Measurements from ENCODE around the gene HCN4.

The HCN4 gene

DNA sequence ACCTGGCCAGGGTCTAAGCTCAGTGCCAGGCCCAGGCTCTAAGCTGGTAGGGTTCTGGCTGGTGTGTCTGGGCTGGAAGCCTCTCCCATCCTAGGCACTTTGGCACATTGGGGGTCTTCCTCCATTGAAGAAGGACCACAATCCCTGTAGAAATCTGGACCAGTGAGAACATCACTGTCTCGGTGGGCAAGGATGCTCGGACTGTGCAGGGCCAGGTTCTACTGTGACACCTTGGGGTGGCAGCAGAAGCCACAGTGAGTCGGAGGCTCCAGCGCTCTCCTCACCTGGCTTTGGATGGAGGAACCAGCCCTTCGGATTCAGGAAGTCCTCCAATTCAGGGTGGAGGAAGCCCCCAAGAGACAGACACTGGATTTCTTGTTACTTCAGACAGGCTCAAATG, 17.5 kb upstream of the HCN4 start:
- peaks cover 0 to 25% of the 10 kb centered on the region in 2 donors for H3K27me3 ChIP-seq
- peak in 1 of 2 donors; percentile 32 for DNase-seq

DNA sequence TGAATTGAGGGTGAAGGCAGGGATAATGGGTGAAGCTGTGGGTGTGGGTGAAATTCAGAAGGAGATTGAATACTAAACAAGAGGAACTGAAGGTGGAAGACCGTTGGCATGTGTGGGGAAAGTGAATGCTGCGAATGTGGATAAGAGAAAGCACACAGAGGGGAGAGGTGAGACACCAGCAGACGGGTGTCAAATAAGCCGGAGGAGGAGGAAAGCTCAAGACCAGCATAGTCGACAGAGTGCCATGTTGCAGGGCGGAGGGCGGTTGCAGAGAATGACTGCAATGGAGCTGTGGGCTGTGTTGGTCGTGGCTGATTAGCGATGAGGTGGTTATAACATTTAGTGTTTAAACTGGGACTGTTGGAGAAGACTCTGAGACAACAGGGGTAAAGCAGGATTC, 16.4 kb upstream of the HCN4 start:
- Histone ChIP-seq H3K27me3 (peaks cover 0 to 29% of the 10 kb centered on the region in 2 donors), H3K36me3 (no peaks in the 10 kb centered on the region), H3K27ac (no peak overlapping the region), H3K4me1 (peaks cover 0 to 5% (median 0%) of the 10 kb centered on the region in 4 donors), H3K9me3 (peaks cover 0 to 11% (median 7%) of the 10 kb centered on the region in 3 donors), H3K4me3 (no peak overlapping the region)
- intact Hi-C loops (cut with DNase I; ENCODE audit: low total_unique reads), result no loop called here
- DNase-seq, result no peak
- TF ChIP-seq, protein P1, sequence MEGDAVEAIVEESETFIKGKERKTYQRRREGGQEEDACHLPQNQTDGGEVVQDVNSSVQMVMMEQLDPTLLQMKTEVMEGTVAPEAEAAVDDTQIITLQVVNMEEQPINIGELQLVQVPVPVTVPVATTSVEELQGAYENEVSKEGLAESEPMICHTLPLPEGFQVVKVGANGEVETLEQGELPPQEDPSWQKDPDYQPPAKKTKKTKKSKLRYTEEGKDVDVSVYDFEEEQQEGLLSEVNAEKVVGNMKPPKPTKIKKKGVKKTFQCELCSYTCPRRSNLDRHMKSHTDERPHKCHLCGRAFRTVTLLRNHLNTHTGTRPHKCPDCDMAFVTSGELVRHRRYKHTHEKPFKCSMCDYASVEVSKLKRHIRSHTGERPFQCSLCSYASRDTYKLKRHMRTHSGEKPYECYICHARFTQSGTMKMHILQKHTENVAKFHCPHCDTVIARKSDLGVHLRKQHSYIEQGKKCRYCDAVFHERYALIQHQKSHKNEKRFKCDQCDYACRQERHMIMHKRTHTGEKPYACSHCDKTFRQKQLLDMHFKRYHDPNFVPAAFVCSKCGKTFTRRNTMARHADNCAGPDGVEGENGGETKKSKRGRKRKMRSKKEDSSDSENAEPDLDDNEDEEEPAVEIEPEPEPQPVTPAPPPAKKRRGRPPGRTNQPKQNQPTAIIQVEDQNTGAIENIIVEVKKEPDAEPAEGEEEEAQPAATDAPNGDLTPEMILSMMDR (IDR thresholded peaks at IDR 0.05), result no peak

More for the DNA sequence above, 17.5 kb upstream of the HCN4 start:
- peaks cover 0 to 5% (median 0%) of the 10 kb centered on the region in 4 donors for H3K4me1 ChIP-seq
- TF ChIP-seq, protein P1 (IDR thresholded peaks at IDR 0.05), result no peak
- H3K4me3 ChIP-seq, result no peak overlapping the region
- H3K36me3 ChIP-seq, result no peaks in the 10 kb centered on the region
- no peak overlapping the region for H3K27ac ChIP-seq
- intact Hi-C loops (cut with DNase I; ENCODE audit: low total_unique reads), result no loop called here
- H3K9me3 ChIP-seq, result peaks cover 0 to 7% (median 1%) of the 10 kb centered on the region in 3 donors

DNA sequence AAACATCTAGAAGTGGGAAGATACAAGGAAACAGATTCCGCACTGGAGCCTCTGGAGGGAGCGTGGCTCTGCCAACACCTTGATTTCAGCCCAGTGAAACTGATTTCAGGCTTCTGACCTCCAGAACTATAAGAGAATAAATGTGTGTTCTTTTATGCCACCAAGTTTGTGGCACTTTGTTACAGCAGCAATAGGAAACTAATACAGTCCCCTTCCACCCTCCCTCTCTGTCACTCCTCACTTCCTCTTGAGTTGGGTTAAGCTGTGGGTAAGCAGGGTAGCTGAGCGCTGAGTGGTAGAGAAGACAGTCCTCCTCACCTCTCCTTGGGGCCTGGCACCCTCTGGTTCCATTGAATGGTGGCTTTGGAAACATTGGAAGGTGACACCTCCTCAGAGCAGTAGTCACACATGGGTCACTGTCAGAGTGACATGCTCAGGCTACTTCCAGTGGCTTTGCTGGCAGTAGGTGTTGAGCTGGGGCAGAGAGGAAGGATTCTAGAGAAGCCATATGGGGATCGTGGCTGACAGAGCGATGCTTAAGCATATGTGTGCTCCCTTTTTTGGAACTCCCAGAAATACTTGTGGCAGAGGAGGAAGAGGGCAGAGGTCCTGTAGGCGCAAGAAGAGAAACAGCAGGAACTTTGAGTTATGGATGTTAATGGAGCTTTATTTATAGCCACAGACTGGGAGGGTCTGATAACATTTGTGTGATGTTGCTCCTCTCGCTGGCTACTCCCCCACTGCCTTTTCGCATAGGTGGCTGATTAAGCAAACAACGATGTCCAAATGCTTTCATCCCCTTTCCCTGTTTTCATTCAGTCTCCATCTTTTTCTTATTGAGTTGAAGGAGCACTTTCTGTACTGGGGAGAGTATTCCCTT, 14.8 kb upstream of the HCN4 start:
- peaks cover 0 to 3% (median 0%) of the 10 kb centered on the region in 4 donors for H3K4me1 ChIP-seq
- H3K27me3 ChIP-seq, result peaks cover 0 to 38% of the 10 kb centered on the region in 2 donors
- intact Hi-C loops (cut with DNase I; ENCODE audit: low total_unique reads), result no loop called here
- no peak overlapping the region for H3K27ac ChIP-seq
- peaks cover 0 to 11% (median 7%) of the 10 kb centered on the region in 3 donors for H3K9me3 ChIP-seq
- no peak overlapping the region for H3K4me3 ChIP-seq
- no peak for DNase-seq
- no peaks in the 10 kb centered on the region for H3K36me3 ChIP-seq
- TF ChIP-seq, protein P1 (IDR thresholded peaks at IDR 0.05), result no peak

DNA sequence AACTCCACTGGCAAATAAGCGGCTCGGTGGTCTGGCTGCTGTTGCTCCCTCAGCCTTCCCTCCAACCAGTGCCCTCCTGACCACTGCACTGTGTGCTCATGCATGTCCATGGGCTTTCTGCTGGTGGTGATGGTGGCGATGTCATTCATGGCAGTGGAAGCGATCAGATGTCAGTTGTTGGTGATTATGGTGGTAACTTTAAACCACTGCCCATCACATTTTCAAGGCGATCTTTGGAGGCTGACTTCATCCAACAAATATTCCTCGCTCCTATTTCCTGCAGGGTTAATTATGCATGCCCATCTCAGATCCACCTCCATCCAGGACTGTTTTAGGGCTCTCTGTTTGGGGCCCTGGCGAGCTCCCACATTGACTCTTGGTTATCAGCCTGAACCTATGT, 13.4 kb upstream of the HCN4 start:
- no peaks in the 10 kb centered on the region for H3K4me1 ChIP-seq
- H3K4me3 ChIP-seq, result no peak overlapping the region
- TF ChIP-seq, protein P1 (IDR thresholded peaks at IDR 0.05), result no peak
- no peak for DNase-seq
- H3K27ac ChIP-seq, result no peak overlapping the region
- intact Hi-C loops (cut with DNase I; ENCODE audit: low total_unique reads), result no loop called here
- H3K27me3 ChIP-seq, result peaks cover 0 to 45% of the 10 kb centered on the region in 2 donors
- no peaks in the 10 kb centered on the region for H3K36me3 ChIP-seq
- peaks cover 0 to 11% (median 7%) of the 10 kb centered on the region in 3 donors for H3K9me3 ChIP-seq

DNA sequence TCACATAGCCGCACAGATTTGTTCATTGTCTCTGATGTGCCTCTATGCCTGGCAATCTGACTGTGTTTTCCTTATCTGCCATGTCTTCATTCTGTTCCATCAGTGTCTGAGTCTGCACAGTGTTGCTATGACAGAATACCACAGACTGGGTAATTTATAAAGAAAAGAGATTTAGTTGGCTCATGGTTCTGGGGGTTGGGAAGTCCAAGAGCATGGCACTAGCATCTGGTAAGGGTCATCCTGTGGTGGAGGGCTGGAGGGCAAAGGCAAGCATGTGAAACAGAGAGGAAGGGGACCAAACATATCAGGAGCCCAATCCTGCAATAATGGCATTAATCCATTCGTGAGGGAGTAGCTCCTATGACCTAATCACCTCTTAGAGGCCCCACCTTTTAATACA, 11.9 kb upstream of the HCN4 start:
- no peak overlapping the region for H3K27ac ChIP-seq
- H3K27me3 ChIP-seq, result peaks cover 0 to 42% of the 10 kb centered on the region in 2 donors
- H3K4me3 ChIP-seq, result no peak overlapping the region
- peaks cover 0 to 11% (median 7%) of the 10 kb centered on the region in 3 donors for H3K9me3 ChIP-seq
- no peaks in the 10 kb centered on the region for H3K4me1 ChIP-seq
- no peaks in the 10 kb centered on the region for H3K36me3 ChIP-seq
- no peak for DNase-seq
- intact Hi-C loops (cut with DNase I; ENCODE audit: low total_unique reads), result no loop called here
- TF ChIP-seq, protein P1 (IDR thresholded peaks at IDR 0.05), result no peak

All from tibial artery (tissue), 4 donors.